Measurements from ENCODE around the gene ZBTB40.

Gene ZBTB40

GRCh38 chr1:22537441-22538139 lies 85.9 kb downstream of the ZBTB40 start:
- ChIA-PET CTCF (no interaction called here), POLR2A (no interaction called here)
- no peak for TF ChIP-seq ZNF704 (tag by site-specific recombination; IDR thresholded peaks at IDR 0.05)
- TF ChIP-seq, protein P1, sequence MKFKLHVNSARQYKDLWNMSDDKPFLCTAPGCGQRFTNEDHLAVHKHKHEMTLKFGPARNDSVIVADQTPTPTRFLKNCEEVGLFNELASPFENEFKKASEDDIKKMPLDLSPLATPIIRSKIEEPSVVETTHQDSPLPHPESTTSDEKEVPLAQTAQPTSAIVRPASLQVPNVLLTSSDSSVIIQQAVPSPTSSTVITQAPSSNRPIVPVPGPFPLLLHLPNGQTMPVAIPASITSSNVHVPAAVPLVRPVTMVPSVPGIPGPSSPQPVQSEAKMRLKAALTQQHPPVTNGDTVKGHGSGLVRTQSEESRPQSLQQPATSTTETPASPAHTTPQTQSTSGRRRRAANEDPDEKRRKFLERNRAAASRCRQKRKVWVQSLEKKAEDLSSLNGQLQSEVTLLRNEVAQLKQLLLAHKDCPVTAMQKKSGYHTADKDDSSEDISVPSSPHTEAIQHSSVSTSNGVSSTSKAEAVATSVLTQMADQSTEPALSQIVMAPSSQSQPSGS (tag by site-specific recombination; IDR thresholded peaks at IDR 0.05; ENCODE audit: low read depth) = no peak
- TF ChIP-seq ZNF707 (tag by site-specific recombination; IDR thresholded peaks at IDR 0.05) = no peak
- TF ChIP-seq ZFP41 (tag by site-specific recombination; IDR thresholded peaks at IDR 0.05; ENCODE audit: borderline replicate concordance) = no peak
- TF ChIP-seq ZNF513 (tag by site-specific recombination; IDR thresholded peaks at IDR 0.05) = no peak
- TF ChIP-seq HOXC10 (CRISPR knock-in tag; IDR thresholded peaks at IDR 0.05) = no peak
- no peak for TF ChIP-seq ZNF785 (tag by site-specific recombination; IDR thresholded peaks at IDR 0.05)
- TF ChIP-seq ZFP69B (tag by site-specific recombination; IDR thresholded peaks at IDR 0.05) = no peak
- no peak for TF ChIP-seq ZNF223 (tag by site-specific recombination; IDR thresholded peaks at IDR 0.05)
- no peak for TF ChIP-seq ZNF335 (tag by site-specific recombination; conservative IDR thresholded peaks at IDR 0.05)
- TF ChIP-seq ZNF518A (tag by site-specific recombination; conservative IDR thresholded peaks at IDR 0.05; ENCODE audit: low read depth) = no peak
- no peak for TF ChIP-seq SP3 (tag by site-specific recombination; IDR thresholded peaks at IDR 0.05)
- no peak for TF ChIP-seq ZNF354C (tag by site-specific recombination; IDR thresholded peaks at IDR 0.05; ENCODE audit: borderline replicate concordance, low read depth)
- Histone ChIP-seq H3K27ac (ENCODE audit: extremely low read depth, low read depth, low read length) (no peak overlapping the region), H3K4me1 (ENCODE audit: control insufficient read depth, insufficient read depth, low read length) (no peaks in the 10 kb centered on the region), H3K4me3 (ENCODE audit: low read depth, low read length) (no peak overlapping the region), H3K36me3 (ENCODE audit: control insufficient read depth in 2 of 2, insufficient read depth in 1 of 2, low read length in 2 of 2) (no peaks in the 10 kb centered on the region), H3K9me3 (ENCODE audit: control insufficient read depth, insufficient read depth, low read depth, low read length) (no peaks in the 10 kb centered on the region)

- H3K4me1 ChIP-seq (ENCODE audit: control insufficient read depth, insufficient read depth, low read length) = no peaks in the 10 kb centered on the region
- H3K4me3 ChIP-seq (ENCODE audit: low read depth, low read length) = no peak overlapping the region
- CTCF ChIA-PET = no interaction called here
- no peaks in the 10 kb centered on the region for H3K9me3 ChIP-seq (ENCODE audit: control insufficient read depth, insufficient read depth, low read depth, low read length)
- POLR2A ChIA-PET = no interaction called here
- H3K36me3 ChIP-seq (ENCODE audit: control insufficient read depth in 2 of 2, insufficient read depth in 1 of 2, low read length in 2 of 2) = no peaks in the 10 kb centered on the region
- no peak overlapping the region for H3K27ac ChIP-seq (ENCODE audit: extremely low read depth, low read depth, low read length)
- TF ChIP-seq ZNF707 (tag by site-specific recombination; IDR thresholded peaks at IDR 0.05) (no peak), ZNF677 (tag by site-specific recombination; IDR thresholded peaks at IDR 0.05) (no peak), ZNF350 (tag by site-specific recombination; IDR thresholded peaks at IDR 0.05) (no peak), KLF16 (tag by site-specific recombination; IDR thresholded peaks at IDR 0.05) (no peak), REPIN1 (tag by site-specific recombination; IDR thresholded peaks at IDR 0.05; ENCODE audit: low read depth) (no peak), ZNF138 (tag by site-specific recombination; IDR thresholded peaks at IDR 0.05; ENCODE audit: borderline replicate concordance) (no peak), ZSCAN16 (tag by site-specific recombination; IDR thresholded peaks at IDR 0.05) (no peak), ZBTB7A (tag by site-specific recombination; IDR thresholded peaks at IDR 0.05; ENCODE audit: low read depth) (no peak), ZNF473 (tag by site-specific recombination; IDR thresholded peaks at IDR 0.05) (no peak), ZSCAN23 (tag by site-specific recombination; IDR thresholded peaks at IDR 0.05) (no peak), ZBTB17 (tag by site-specific recombination; IDR thresholded peaks at IDR 0.05) (no peak), ZNF629 (tag by site-specific recombination; IDR thresholded peaks at IDR 0.05) (no peak), ZNF560 (tag by site-specific recombination; IDR thresholded peaks at IDR 0.05; ENCODE audit: borderline replicate concordance) (no peak)
Observed at GRCh38 chr1:22539510-22540118, 88.0 kb downstream of the ZBTB40 start.
